MCF 10A (cell line): Measurements from ENCODE around the gene KLHL22. TPM values are rescaled to one million over a fixed set of nuclear protein-coding genes. Genes with fewer than 3 reads are reported as not detected.

Experiments used
- BruUV-seq: library from RNA; stranded (reverse); fragments of 400-500 nt; replicated peaks from 2 replicates; lab custom pipeline; 2021; lab: Mats Ljungman, UMichigan
- CTCF ChIA-PET: fragments of 300-600 bp; sonication (Branson Sonifier 250); formaldehyde crosslinking; extraction: SDS; loops from one replicate; lab custom pipeline; 2021; ENCODE audit warnings: antibody characterized with exemption, inconsistent platforms; lab: Yijun Ruan, JAX
- POLR2A ChIA-PET: fragments of 300-600, 350-650 bp; sonication (Branson Sonifier 250); formaldehyde crosslinking; extraction: SDS; loops from one replicate; lab custom pipeline; 2020; ENCODE audit warnings: antibody characterized with exemption, inconsistent platforms; lab: Yijun Ruan, JAX
- DNase-seq: peaks from one replicate; pipeline ENCODE4 v3.0.0-alpha.2; 2018; ENCODE audit not compliant: unreplicated experiment
- H3K27ac Mint-ChIP-seq: one replicate; pipeline ENCODE4 v1.8.0; 2022; ENCODE audit warnings: mild to moderate bottlenecking, low read depth, mixed read lengths; ENCODE audit not compliant: unreplicated experiment
- H3K27me3 Mint-ChIP-seq: one replicate; pipeline ENCODE4 v1.8.0; 2022; ENCODE audit warnings: mixed read lengths; ENCODE audit not compliant: insufficient read depth, unreplicated experiment
- H3K36me3 Mint-ChIP-seq: one replicate; pipeline ENCODE4 v1.8.0; 2022; ENCODE audit warnings: mild to moderate bottlenecking, moderate library complexity, mixed read lengths; ENCODE audit not compliant: insufficient read depth, unreplicated experiment
- H3K4me1 Mint-ChIP-seq: one replicate; pipeline ENCODE4 v1.8.0; 2022; ENCODE audit warnings: mixed read lengths; ENCODE audit not compliant: insufficient read depth, unreplicated experiment
- H3K4me3 Mint-ChIP-seq: one replicate; pipeline ENCODE4 v1.8.0; 2022; ENCODE audit warnings: mild to moderate bottlenecking, moderate library complexity, mixed read lengths; ENCODE audit not compliant: unreplicated experiment
- H3K9me3 Mint-ChIP-seq: one replicate; pipeline ENCODE4 v1.8.0; 2022; ENCODE audit warnings: mixed read lengths; ENCODE audit not compliant: unreplicated experiment
- intact Hi-C: fragments of 100-400 bp; cut with micrococcal nuclease; formaldehyde crosslinking; loops from 2 replicates; pipeline ENCODE4 v1.14.1; 2022
- total RNA-seq: library from RNA; stranded (reverse); gene quantifications from 2 replicates; pipeline ENCODE4 v1.2.3, GENCODE V29; 2022
- TF ChIP-seq, protein P1 (sequence below): fragments of 200-600 bp; IDR thresholded peaks from one replicate; pipeline ENCODE4 v1.8.0; 2022; ENCODE audit warnings: antibody characterized with exemption, mild to moderate bottlenecking; ENCODE audit not compliant: unreplicated experiment

Gene KLHL22
- total RNA-seq, 1 experiment from 2014 or later, result 14.7 TPM

- ChIA-PET POLR2A (interaction anchor here (0.5 to 0.6 kb wide), 2 partner anchors 57 to 1580 kb away, joined by 3 read pairs; partner anchors contain the start of gene MED15), CTCF (no interaction called here)
- Mint-ChIP-seq H3K9me3 (no peaks in the 10 kb centered on the region), H3K27me3 (no peaks in the 10 kb centered on the region), H3K36me3 (peaks cover 32% of the 10 kb centered on the region), H3K4me1 (no peaks in the 10 kb centered on the region), H3K27ac (no peak overlapping the region), H3K4me3 (no peak overlapping the region)
- intact Hi-C loops, result no loop called here
- no peak for DNase-seq
- TF ChIP-seq, protein P1, sequence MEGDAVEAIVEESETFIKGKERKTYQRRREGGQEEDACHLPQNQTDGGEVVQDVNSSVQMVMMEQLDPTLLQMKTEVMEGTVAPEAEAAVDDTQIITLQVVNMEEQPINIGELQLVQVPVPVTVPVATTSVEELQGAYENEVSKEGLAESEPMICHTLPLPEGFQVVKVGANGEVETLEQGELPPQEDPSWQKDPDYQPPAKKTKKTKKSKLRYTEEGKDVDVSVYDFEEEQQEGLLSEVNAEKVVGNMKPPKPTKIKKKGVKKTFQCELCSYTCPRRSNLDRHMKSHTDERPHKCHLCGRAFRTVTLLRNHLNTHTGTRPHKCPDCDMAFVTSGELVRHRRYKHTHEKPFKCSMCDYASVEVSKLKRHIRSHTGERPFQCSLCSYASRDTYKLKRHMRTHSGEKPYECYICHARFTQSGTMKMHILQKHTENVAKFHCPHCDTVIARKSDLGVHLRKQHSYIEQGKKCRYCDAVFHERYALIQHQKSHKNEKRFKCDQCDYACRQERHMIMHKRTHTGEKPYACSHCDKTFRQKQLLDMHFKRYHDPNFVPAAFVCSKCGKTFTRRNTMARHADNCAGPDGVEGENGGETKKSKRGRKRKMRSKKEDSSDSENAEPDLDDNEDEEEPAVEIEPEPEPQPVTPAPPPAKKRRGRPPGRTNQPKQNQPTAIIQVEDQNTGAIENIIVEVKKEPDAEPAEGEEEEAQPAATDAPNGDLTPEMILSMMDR, result no peak
- no TSS peak for BruUV-seq
Observed at GRCh38 chr22:20450551-20450906, 45.1 kb downstream of the KLHL22 start.

DNA sequence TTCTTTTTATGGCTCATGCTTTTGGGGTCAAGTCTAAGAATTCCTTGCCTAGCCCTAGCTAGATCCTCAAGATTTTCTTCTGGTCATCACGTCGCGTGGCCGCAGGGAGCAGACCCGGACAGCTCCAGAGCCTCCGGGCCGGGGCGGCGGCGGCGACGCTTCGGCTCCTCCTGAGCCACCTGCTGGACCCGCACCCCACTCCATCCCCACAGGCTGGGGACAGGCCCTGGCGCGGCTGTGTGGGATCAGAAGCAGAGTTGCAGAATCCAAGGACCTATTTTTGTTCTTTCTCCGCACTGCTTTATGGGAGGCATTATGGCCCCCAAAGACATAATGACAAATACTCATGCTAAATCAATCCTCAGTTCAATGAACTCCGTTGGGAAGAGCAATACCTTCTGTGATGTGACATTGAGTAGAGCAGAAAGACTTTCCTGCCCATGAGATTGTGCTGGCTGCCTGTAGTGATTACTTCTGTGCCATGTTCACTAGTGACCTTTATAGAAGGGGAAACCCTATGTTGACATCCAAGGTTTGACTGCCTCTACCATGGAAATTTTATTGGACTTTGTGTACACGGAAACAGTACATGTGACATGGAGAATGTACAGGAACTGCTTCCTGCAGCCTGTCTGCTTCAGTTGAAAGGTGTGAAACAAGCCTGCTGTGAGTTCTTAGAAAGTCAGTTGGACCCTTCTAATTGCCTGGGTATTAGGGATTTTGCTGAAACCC lies 45.6 kb downstream of the KLHL22 start:
- intact Hi-C loops, result no loop called here
- Mint-ChIP-seq H3K4me3 (no peak overlapping the region), H3K27me3 (no peaks in the 10 kb centered on the region), H3K4me1 (no peaks in the 10 kb centered on the region), H3K27ac (no peak overlapping the region), H3K9me3 (no peaks in the 10 kb centered on the region), H3K36me3 (peaks cover 32% of the 10 kb centered on the region)
- ChIA-PET CTCF (no interaction called here), POLR2A (interaction anchor here (0.5 to 0.6 kb wide), 2 partner anchors 58 to 1581 kb away, joined by 3 read pairs; partner anchors contain the start of gene MED15)
- TF ChIP-seq, protein P1, result no peak
- BruUV-seq, result no TSS peak
- DNase-seq, result no peak

GRCh38 chr22:20448630-20449029 lies 47.0 kb downstream of the KLHL22 start:
- ChIA-PET CTCF (interaction anchor here (0.8 to 1.0 kb wide), 2 partner anchors 8 to 31 kb away, joined by 3 read pairs; no protein-coding TSS in a partner anchor), POLR2A (no interaction called here)
- Mint-ChIP-seq H3K9me3 (no peaks in the 10 kb centered on the region), H3K4me1 (no peaks in the 10 kb centered on the region), H3K4me3 (no peak overlapping the region), H3K36me3 (peaks cover 39% of the 10 kb centered on the region), H3K27me3 (no peaks in the 10 kb centered on the region), H3K27ac (no peak overlapping the region)
- TF ChIP-seq, protein P1, result no peak
- no TSS peak for BruUV-seq
- DNase-seq, result no peak
- intact Hi-C loops, result no loop called here

DNA sequence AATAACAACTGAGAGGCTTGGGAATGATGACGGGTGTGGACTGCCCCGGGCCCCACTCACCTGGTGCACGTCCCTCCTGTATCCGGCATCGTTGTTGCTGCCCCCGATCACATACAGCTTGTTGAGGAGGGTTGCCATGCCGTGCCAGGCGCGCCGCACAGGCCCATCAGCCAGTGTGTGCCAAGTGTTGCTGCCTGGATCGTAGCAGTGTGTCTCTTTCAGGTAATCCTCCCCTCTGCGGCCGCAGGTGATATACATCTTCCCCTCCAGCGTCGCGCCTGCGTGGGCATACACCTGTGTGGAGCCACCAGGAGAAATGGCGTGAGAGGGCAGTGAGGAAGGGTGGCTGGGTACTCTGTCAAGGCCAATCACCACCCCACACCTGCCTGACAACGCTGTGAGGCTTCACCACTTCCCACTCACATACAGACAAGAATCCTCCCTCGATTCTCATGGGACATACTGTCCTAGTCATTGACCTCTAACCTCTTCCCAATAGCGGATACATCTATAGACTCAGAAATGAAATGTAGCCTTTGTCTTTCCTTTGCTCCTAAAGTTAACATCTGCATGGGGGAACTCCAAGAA lies 49.1 kb downstream of the KLHL22 start:
- Mint-ChIP-seq H3K27ac (no peak overlapping the region), H3K9me3 (no peaks in the 10 kb centered on the region), H3K4me1 (no peaks in the 10 kb centered on the region), H3K27me3 (no peaks in the 10 kb centered on the region), H3K36me3 (peaks cover 46% of the 10 kb centered on the region), H3K4me3 (no peak overlapping the region)
- ChIA-PET CTCF (interaction anchor here (0.9 kb wide), 1 partner anchor 29 kb away, joined by 5 read pairs; no protein-coding TSS in a partner anchor), POLR2A (no interaction called here)
- TF ChIP-seq, protein P1, result no peak
- no TSS peak for BruUV-seq
- intact Hi-C loops, result no loop called here
- no peak for DNase-seq
